ENCODE measurements around the gene FBXW11.
"Not testable (repeated sequence)": the region's sequence is repeated elsewhere in the genome, so short reads cannot be mapped to it uniquely, and the experiment has no call there.

Gene FBXW11

GRCh38 chr5:171906703-171907590 is 99.5 kb downstream of the FBXW11 start:
- no peak for DNase-seq

- DNase-seq: no peak
Observed at GRCh38 chr5:171906066-171906570, 100.3 kb downstream of the FBXW11 start.

GRCh38 chr5:171904886-171905285 is 101.6 kb downstream of the FBXW11 start:
- no peak for DNase-seq

- DNase-seq: no peak
Observed at GRCh38 chr5:171901764-171902163, 104.7 kb downstream of the FBXW11 start.

- DNase-seq: no peak
Observed at GRCh38 chr5:171899792-171900191, 106.6 kb downstream of the FBXW11 start.

- no peak for DNase-seq
Observed at GRCh38 chr5:171898879-171899278, 107.6 kb downstream of the FBXW11 start.

- DNase-seq: no peak
Observed at GRCh38 chr5:171898386-171898785, 108.1 kb downstream of the FBXW11 start.

- DNase-seq: no peak
Observed at GRCh38 chr5:171897231-171897630, 109.2 kb downstream of the FBXW11 start.

- DNase-seq: no peak
Observed at GRCh38 chr5:171895081-171895480, 111.4 kb downstream of the FBXW11 start.

- no peak for DNase-seq
Observed at GRCh38 chr5:171893290-171893886, 113.0 kb downstream of the FBXW11 start.

- DNase-seq: no peak
Observed at GRCh38 chr5:171891595-171891994, 114.8 kb downstream of the FBXW11 start.

- no peak for DNase-seq
Observed at GRCh38 chr5:171891150-171891549, 115.3 kb downstream of the FBXW11 start.

GRCh38 chr5:171888051-171888481 is 118.4 kb downstream of the FBXW11 start:
- no peak for DNase-seq

- DNase-seq: not testable (repeated sequence)
Observed at GRCh38 chr5:171886037-171886436, 120.4 kb downstream of the FBXW11 start.

- no peak for DNase-seq
Observed at GRCh38 chr5:171882118-171882517, 124.3 kb downstream of the FBXW11 start.

GRCh38 chr5:171874234-171874633 is 132.2 kb downstream of the FBXW11 start:
- DNase-seq: no peak

- no peak for DNase-seq
Observed at GRCh38 chr5:171872666-171873065, 133.8 kb downstream of the FBXW11 start.

- no peak for DNase-seq
Observed at GRCh38 chr5:171871711-171872110, 134.7 kb downstream of the FBXW11 start.

- DNase-seq: no peak
Observed at GRCh38 chr5:171869956-171870355, 136.5 kb downstream of the FBXW11 start.

GRCh38 chr5:171868236-171868635 is 138.2 kb downstream of the FBXW11 start:
- no peak for DNase-seq

- no peak for DNase-seq
Observed at GRCh38 chr5:171867786-171868185, 138.7 kb downstream of the FBXW11 start.

- no peak for DNase-seq
Observed at GRCh38 chr5:171865471-171865870, 141.0 kb downstream of the FBXW11 start.

GRCh38 chr5:171863935-171864334 is 142.5 kb downstream of the FBXW11 start:
- DNase-seq: no peak

GRCh38 chr5:171862624-171863023 is 143.8 kb downstream of the FBXW11 start:
- no peak for DNase-seq

Measured in DMS153 (cell line).